AG04450 (cell line): ENCODE results near the gene PPM1M. TPM values are rescaled to one million over a fixed set of nuclear protein-coding genes. Genes with fewer than 3 reads are reported as not detected.

Experiments
- CTCF ChIA-PET: fragments of 300-600, 350-600 bp; formaldehyde crosslinking; extraction: SDS; loops from one replicate; lab custom pipeline; 2022; ENCODE audit warnings: antibody characterized with exemption, inconsistent platforms; lab: Charles Lee
- POLR2A ChIA-PET: fragments of 350-600 bp; formaldehyde crosslinking; extraction: SDS; loops from one replicate; lab custom pipeline; 2021; ENCODE audit warnings: antibody characterized with exemption, inconsistent platforms; lab: Yijun Ruan, JAX
- DNase-seq: peaks from one replicate; pipeline ENCODE4 v3.0.0-alpha.2; 2011; ENCODE audit warnings: low read depth, low spot score
- H3K27ac ChIP-seq: one replicate; pipeline ENCODE4 v1.5.1; 2012; ENCODE audit warnings: low read depth, low read length, control low read depth
- H3K27me3 ChIP-seq: one replicate; pipeline ENCODE4 v1.6.0; 2012; ENCODE audit warnings: low read length; ENCODE audit not compliant: control insufficient read depth, insufficient read depth
- H3K4me3 ChIP-seq: 2 replicates; pipeline ENCODE4 v1.5.1; 2011; ENCODE audit warnings: mild to moderate bottlenecking, low read depth, low read length, control low read depth
- H3K9me3 ChIP-seq: 2 replicates; pipeline ENCODE4 v1.5.1; 2012; ENCODE audit warnings: low read length; ENCODE audit not compliant: control insufficient read depth, insufficient read depth
- CTCF ChIP-seq: IDR thresholded peaks from 2 replicates; pipeline ENCODE4 v1.5.1; 2011; ENCODE audit warnings: low read depth, low read length, control low read depth, inconsistent platforms
- polyA plus RNA-seq: library from polyadenylated mRNA; depleted of rRNA; stranded (reverse); fragments of >200 nt; gene quantifications from 2 replicates; pipeline ENCODE4 v1.2.3, GENCODE V29; 2011

Gene PPM1M
- polyA plus RNA-seq, 1 experiment, result 29.2 TPM

GRCh38 chr3:52289338-52289746 is 43.8 kb downstream of the PPM1M start:
- Histone ChIP-seq H3K27ac (no peak overlapping the region), H3K9me3 (no peaks in the 10 kb centered on the region; the same call in 1 of the 2 replicates), H3K27me3 (no peaks in the 10 kb centered on the region), H3K4me3 (no peak overlapping the region)
- ChIA-PET POLR2A (interaction anchor here (1.0 kb wide), 1 partner anchor 10 kb away, joined by 7 read pairs; the partner anchor contains the start of gene WDR82), CTCF (interaction anchor here (0.8 to 5.3 kb wide), 4 partner anchors 10 to 96 kb away, joined by 3 to 51 read pairs (median 4); no protein-coding TSS in a partner anchor)
- DNase-seq, result no peak
- TF ChIP-seq CTCF, result no peak

DNA sequence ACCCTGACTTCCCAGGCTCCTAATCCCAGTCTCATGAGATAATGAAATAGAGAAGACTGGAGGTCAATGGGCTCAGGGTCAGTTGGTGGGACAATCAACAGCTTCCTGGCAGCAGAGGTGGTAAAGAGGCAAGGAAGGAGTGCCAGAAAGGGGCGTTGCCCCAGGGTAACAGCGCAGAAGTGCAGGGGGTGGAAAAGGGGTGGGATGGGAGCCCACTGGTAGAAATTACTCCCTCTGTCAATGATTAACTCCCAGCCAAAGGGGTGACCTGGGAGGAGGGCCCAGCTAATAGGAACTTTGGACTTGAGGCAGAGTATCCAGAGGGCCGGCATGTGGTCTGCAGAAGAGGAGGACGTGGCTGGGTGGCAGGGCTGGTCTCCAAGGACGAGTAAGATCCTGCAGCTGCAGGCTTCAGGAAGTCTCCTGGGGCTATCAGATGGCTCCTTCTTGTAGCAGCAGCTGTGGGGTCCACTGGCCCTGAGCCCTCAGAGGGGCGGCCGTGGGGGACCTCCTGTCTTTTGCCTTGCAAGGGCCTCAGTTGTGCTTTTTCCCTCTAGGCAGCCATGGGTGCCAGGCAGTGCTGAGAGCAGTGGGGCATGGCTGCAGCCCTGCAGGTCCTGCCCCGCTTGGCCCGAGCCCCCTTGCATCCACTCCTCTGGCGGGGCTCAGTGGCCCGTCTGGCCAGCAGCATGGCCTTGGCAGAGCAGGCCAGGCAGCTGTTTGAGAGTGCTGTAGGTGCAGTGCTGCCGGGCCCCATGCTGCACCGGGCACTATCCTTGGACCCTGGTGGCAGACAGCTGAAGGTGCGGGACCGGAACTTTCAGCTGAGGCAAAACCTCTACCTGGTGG is 44.4 kb downstream of the PPM1M start:
- Histone ChIP-seq H3K27me3 (no peaks in the 10 kb centered on the region), H3K4me3 (no peak overlapping the region), H3K27ac (no peak overlapping the region), H3K9me3 (no peaks in the 10 kb centered on the region; the same call in 1 of the 2 replicates)
- TF ChIP-seq CTCF, result no peak
- POLR2A ChIA-PET, result interaction anchor here (1.0 to 1.3 kb wide), 2 partner anchors 11 kb away, joined by 4 to 7 read pairs; partner anchors contain the start of gene WDR82
- CTCF ChIA-PET, result interaction anchor here (0.9 to 5.3 kb wide), 2 partner anchors 43 to 49 kb away, joined by 3 to 51 read pairs; no protein-coding TSS in a partner anchor
- no peak for DNase-seq

DNA sequence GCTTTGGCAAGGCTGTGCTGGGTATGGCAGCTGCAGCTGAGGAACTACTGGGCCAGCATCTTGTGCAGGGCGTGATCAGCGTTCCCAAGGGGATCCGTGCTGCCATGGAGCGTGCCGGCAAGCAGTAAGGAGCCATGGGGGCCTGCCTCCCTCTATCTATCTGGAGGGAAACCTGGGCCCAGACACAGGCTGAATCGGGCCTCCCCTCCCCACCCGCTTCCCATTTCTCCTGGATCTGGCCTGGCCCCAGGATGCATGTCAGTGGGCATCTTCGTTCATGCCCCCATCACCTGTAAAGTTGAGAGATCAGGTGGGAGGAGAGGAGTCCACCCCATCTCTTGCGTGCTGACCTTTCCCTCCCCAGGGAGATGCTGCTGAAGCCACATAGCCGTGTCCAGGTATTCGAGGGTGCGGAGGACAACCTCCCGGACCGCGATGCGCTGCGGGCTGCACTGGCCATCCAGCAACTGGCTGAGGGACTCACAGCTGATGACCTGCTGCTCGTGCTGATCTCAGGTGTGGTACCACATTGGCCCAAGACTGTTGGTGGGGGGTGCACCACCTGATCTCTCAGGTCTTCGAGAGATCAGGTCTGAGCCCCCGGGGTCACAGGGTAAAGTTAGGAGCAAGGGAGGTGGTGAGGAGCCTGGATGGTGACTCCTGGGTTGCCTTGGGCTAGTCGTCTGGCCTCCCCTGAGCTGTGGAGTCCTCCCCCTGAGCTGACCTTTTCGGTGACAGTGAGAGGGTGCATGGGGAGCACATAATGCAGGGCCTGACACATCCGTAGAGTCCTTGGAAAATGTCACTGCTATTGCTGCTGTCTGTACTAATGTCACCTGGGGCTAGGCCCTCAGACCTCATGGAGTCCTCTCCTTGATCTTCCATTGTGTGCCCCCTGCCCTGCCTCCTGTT is 45.3 kb downstream of the PPM1M start:
- no peaks in the 10 kb centered on the region for H3K27me3 ChIP-seq
- POLR2A ChIA-PET, result interaction anchor here (1.3 kb wide), 1 partner anchor 12 kb away, joined by 4 read pairs; the partner anchor contains the start of gene WDR82
- no peak for TF ChIP-seq CTCF
- CTCF ChIA-PET, result interaction anchor here (1.0 to 5.3 kb wide), 3 partner anchors 48 to 121 kb away, joined by 3 to 51 read pairs (median 12); no protein-coding TSS in a partner anchor
- no peaks in the 10 kb centered on the region; the same call in 1 of the 2 replicates for H3K9me3 ChIP-seq
- no peak overlapping the region for H3K4me3 ChIP-seq
- H3K27ac ChIP-seq, result no peak overlapping the region
- no peak for DNase-seq

DNA sequence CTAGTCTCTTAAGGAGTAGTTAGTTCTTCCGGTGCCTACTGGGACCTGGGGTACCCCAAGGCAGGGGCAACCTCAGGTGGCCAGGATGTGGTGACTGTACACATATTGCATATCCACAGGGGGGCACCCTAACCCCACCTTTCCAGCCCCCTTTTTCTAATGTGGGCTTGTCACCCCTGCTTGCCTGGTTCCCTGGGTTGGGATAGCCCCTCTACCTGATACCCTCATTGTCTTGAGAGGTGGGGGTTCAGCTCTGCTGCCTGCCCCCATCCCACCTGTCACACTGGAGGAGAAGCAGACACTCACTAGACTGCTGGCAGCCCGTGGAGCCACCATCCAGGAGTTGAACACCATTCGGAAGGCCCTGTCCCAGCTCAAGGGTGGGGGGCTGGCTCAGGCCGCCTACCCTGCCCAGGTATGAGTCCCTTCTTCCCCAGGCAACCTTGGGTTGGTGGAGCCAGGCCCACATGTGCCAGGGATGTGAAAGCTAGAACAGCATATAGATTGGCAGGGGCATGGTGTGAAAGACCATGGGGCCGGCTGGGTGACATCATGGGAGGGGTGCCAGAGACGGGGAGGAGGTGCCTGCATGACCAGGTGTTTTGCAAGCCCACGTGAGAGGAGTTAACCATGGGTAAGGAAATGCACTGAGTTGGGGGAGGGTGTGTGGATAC is 46.1 kb downstream of the PPM1M start:
- ChIA-PET POLR2A (no interaction called here), CTCF (interaction anchor here (0.8 to 5.3 kb wide), 5 partner anchors 44 to 154 kb away, joined by 3 to 51 read pairs (median 3); no protein-coding TSS in a partner anchor)
- Histone ChIP-seq H3K27me3 (no peaks in the 10 kb centered on the region), H3K27ac (no peak overlapping the region), H3K9me3 (no peaks in the 10 kb centered on the region; the same call in 1 of the 2 replicates), H3K4me3 (no peak overlapping the region)
- peak; percentile 51 for TF ChIP-seq CTCF
- no peak for DNase-seq
